HepG2 (cell line): ENCODE results near the gene ERLIN1. TPM values are rescaled to one million over a fixed set of nuclear protein-coding genes. Genes with fewer than 3 reads are reported as not detected.

Experiments
- AGO1 ChIP-seq: fragments of 200-400 bp; formaldehyde crosslinking; IDR thresholded peaks from 2 replicates; pipeline ENCODE4 v1.6.1; 2017; ENCODE audit warnings: mild to moderate bottlenecking, low read depth, low read length, moderate library complexity; ENCODE audit not compliant: poor library complexity, severe bottlenecking
- BCL6 ChIP-seq: IDR thresholded peaks from 2 replicates; pipeline ENCODE4 v1.6.1; 2016; ENCODE audit warnings: missing genetic modification reagents, missing compliant biosample characterization
- ELK4 ChIP-seq: sonication (generic); formaldehyde crosslinking; IDR thresholded peaks from 2 replicates; pipeline ENCODE4 v1.9.0; 2021; ENCODE audit warnings: missing genetic modification reagents, borderline replicate concordance
- HDAC2 ChIP-seq: sonication (generic); formaldehyde crosslinking; IDR thresholded peaks from 2 replicates; pipeline ENCODE4 v1.4.0; 2020; ENCODE audit warnings: missing genetic modification reagents
- HNRNPK ChIP-seq: fragments of 200-400 bp; formaldehyde crosslinking; IDR thresholded peaks from 2 replicates; pipeline ENCODE4 v1.6.1; 2018; ENCODE audit warnings: low read length, low read depth, moderate library complexity, mild to moderate bottlenecking; ENCODE audit not compliant: poor library complexity, severe bottlenecking
- MEF2D ChIP-seq: sonication (generic); formaldehyde crosslinking; IDR thresholded peaks from 2 replicates; pipeline ENCODE4 v1.5.1; 2020; ENCODE audit warnings: mild to moderate bottlenecking, missing genetic modification reagents
- NCOA1 ChIP-seq: sonication (generic); formaldehyde crosslinking; IDR thresholded peaks from 2 replicates; pipeline ENCODE4 v1.9.0; 2021; ENCODE audit warnings: missing genetic modification reagents
- NFKBIZ ChIP-seq: IDR thresholded peaks from 2 replicates; pipeline ENCODE4 v1.6.1; 2018; ENCODE audit warnings: missing genetic modification reagents, missing compliant biosample characterization
- PBX3 ChIP-seq: sonication (generic); formaldehyde crosslinking; IDR thresholded peaks from 2 replicates; pipeline ENCODE4 v1.8.1; 2023; ENCODE audit warnings: missing genetic modification reagents, inconsistent platforms, borderline replicate concordance
- PITX1 ChIP-seq: sonication (generic); formaldehyde crosslinking; IDR thresholded peaks from 2 replicates; pipeline ENCODE4 v1.5.1; 2020; ENCODE audit warnings: mild to moderate bottlenecking, missing genetic modification reagents
- PRPF4 ChIP-seq: fragments of 200-400 bp; formaldehyde crosslinking; IDR thresholded peaks from 2 replicates; pipeline ENCODE4 v1.6.1; 2016; ENCODE audit warnings: low read length, low read depth; ENCODE audit not compliant: poor library complexity, severe bottlenecking
- RFXANK ChIP-seq: IDR thresholded peaks from 2 replicates; pipeline ENCODE4 v1.6.1; 2016
- SP1 ChIP-seq, 2 experiments: fragments of 450-650 bp in 1 of 2; sonication (generic) in 1 of 2; formaldehyde crosslinking in 1 of 2; IDR thresholded peaks; 2 replicates each; pipeline versions ENCODE4 v1.4.0 to v1.6.1; 2016 to 2020; ENCODE audit warnings: missing genetic modification reagents in 1 of 2
- TBP ChIP-seq: sonication (generic); formaldehyde crosslinking; IDR thresholded peaks from 2 replicates; pipeline ENCODE4 v1.5.0; 2020; ENCODE audit warnings: missing genetic modification reagents
- THAP8 ChIP-seq: sonication (generic); formaldehyde crosslinking; IDR thresholded peaks from 2 replicates; pipeline ENCODE4 v1.5.1; 2020; ENCODE audit warnings: missing genetic modification reagents, mild to moderate bottlenecking, borderline replicate concordance
- ZBED4 ChIP-seq: sonication (generic); formaldehyde crosslinking; IDR thresholded peaks from 2 replicates; pipeline ENCODE4 v1.4.0; 2020; ENCODE audit warnings: missing genetic modification reagents, borderline replicate concordance
- ZGPAT ChIP-seq: IDR thresholded peaks from 2 replicates; pipeline ENCODE4 v1.6.1; 2016; ENCODE audit warnings: mild to moderate bottlenecking
- ZNF496 ChIP-seq: sonication (generic); formaldehyde crosslinking; IDR thresholded peaks from 2 replicates; pipeline ENCODE4 v1.8.1; 2023; ENCODE audit warnings: mild to moderate bottlenecking, moderate library complexity, missing genetic modification reagents; ENCODE audit not compliant: insufficient replicate concordance
- ZNF530 ChIP-seq: sonication (generic); formaldehyde crosslinking; IDR thresholded peaks from 2 replicates; pipeline ENCODE4 v1.5.0; 2020; ENCODE audit warnings: low read depth, mild to moderate bottlenecking, missing genetic modification reagents
- ZNF7 ChIP-seq: IDR thresholded peaks from 2 replicates; pipeline ENCODE4 v1.6.1; 2016; ENCODE audit warnings: missing biosample characterization, missing genetic modification reagents
- ZNF777 ChIP-seq: sonication (generic); formaldehyde crosslinking; IDR thresholded peaks from 2 replicates; pipeline ENCODE4 v1.4.0; 2020; ENCODE audit warnings: missing genetic modification reagents
- ZNF850 ChIP-seq: sonication (generic); formaldehyde crosslinking; conservative IDR thresholded peaks from 2 replicates; pipeline ENCODE4 v1.9.0; 2021; ENCODE audit warnings: mild to moderate bottlenecking, missing genetic modification reagents
- polyA plus RNA-seq, 8 experiments: library from polyadenylated mRNA; depleted of rRNA in 3 of 8; stranded (reverse) in 7 of 8; unstranded in 1 of 8; fragments of >200 nt; fragmentation: Illumina TruSeq in 4 of 8; extraction: Trizol in 4 of 8; gene quantifications; 2 replicates each; pipeline versions ENCODE4 v1.2.1 to v1.2.3, GENCODE V29; 2011 to 2016; ENCODE audit warnings: low read depth in 4 of 8, missing spikeins in 1 of 8, mixed read lengths in 1 of 8; ENCODE audit not compliant: insufficient read depth in 1 of 8
- total RNA-seq, 5 experiments: library from RNA; depleted of rRNA; stranded (reverse); fragments of >200 nt; fragmentation: Illumina TruSeq; extraction: Trizol; gene quantifications; 2 replicates each; pipeline ENCODE4 v1.2.3, GENCODE V29; 2016; ENCODE audit warnings: low read depth in 1 of 5

Gene ERLIN1
- total and polyA plus RNA-seq, 2 of the 13 experiments (the other 11 are each of a cell fraction or from before 2014, with no cell fraction given) = 56.8 to 69.3 TPM

GRCh38 chr10:100229819-100230422 is 44.1 kb upstream of the ERLIN1 start (continued):
- TF ChIP-seq NFKBIZ (CRISPR knock-in tag) (no peak), ZNF7 (CRISPR knock-in tag) (no peak), BCL6 (no peak), ZBED4 (CRISPR knock-in tag) (no peak), PITX1 (no peak), HNRNPK (no peak), TBP (no peak), THAP8 (CRISPR knock-in tag) (no peak), ZNF777 (CRISPR knock-in tag) (no peak), PRPF4 (peak; percentile 34), SP1 (IDR thresholded peaks at IDR 0.05) (no peak), SP1 (CRISPR knock-in tag; IDR thresholded peaks at IDR 0.05) (no peak), MEF2D (CRISPR knock-in tag) (no peak), ZGPAT (CRISPR knock-in tag) (no peak), HDAC2 (no peak), RFXANK (CRISPR knock-in tag) (no peak), ZNF850 (no peak), PBX3 (CRISPR knock-in tag) (no peak), ZNF530 (CRISPR knock-in tag) (no peak), ZNF496 (CRISPR knock-in tag) (no peak), ELK4 (CRISPR knock-in tag) (no peak), AGO1 (no peak), NCOA1 (CRISPR knock-in tag) (no peak)
